Spleen (tissue), 11 donors: ENCODE results near the gene NKAIN2. TPM values are rescaled to one million over a fixed set of nuclear protein-coding genes. Genes with fewer than 3 reads are reported as not detected.

Experiments
- DNase-seq: peaks from one replicate; pipeline ENCODE4 v3.0.0-alpha.2; 2020
- H3K27ac ChIP-seq, 8 donors: fragments of 200-600 bp; sonication (generic) in 7 of 8; 1 replicate in 4 of 8; 2 replicates in 4 of 8; pipeline versions ENCODE4 v1.5.0 to v1.8.0; 2016 to 2021; ENCODE audit warnings: inconsistent platforms in 4 of 8, mild to moderate bottlenecking in 4 of 8, moderate library complexity in 1 of 8
- H3K27me3 ChIP-seq, 7 donors: fragments of 200-600 bp; sonication (generic) in 6 of 7; replicated peaks in 1 of 7; 1 replicate in 4 of 7; 2 replicates in 3 of 7; pipeline versions ENCODE4 v1.5.0 to v1.8.0; 2016 to 2021; ENCODE audit warnings: inconsistent platforms in 3 of 7, mild to moderate bottlenecking in 1 of 7
- H3K36me3 ChIP-seq, 6 donors: fragments of 200-600 bp; sonication (generic) in 5 of 6; 1 replicate in 4 of 6; 2 replicates in 2 of 6; pipeline versions ENCODE4 v1.5.0 to v1.8.0; 2016 to 2021; ENCODE audit warnings: inconsistent platforms in 2 of 6
- H3K4me1 ChIP-seq, 6 donors: fragments of 200-600 bp; sonication (generic) in 5 of 6; 1 replicate in 3 of 6; 2 replicates in 3 of 6; pipeline versions ENCODE4 v1.5.0 to v1.8.0; 2016 to 2021; ENCODE audit warnings: inconsistent platforms in 3 of 6
- H3K4me3 ChIP-seq, 8 donors: fragments of 200-600 bp; sonication (generic) in 7 of 8; 1 replicate in 4 of 8; 2 replicates in 4 of 8; pipeline versions ENCODE4 v1.5.0 to v1.8.0; 2016 to 2021; ENCODE audit warnings: inconsistent platforms in 4 of 8, mild to moderate bottlenecking in 4 of 8, moderate library complexity in 2 of 8
- H3K9me3 ChIP-seq, 8 donors: fragments of 200-600 bp; sonication (generic) in 7 of 8; 1 replicate in 4 of 8; 2 replicates in 4 of 8; pipeline versions ENCODE4 v1.5.0 to v1.8.0; 2016 to 2021; ENCODE audit warnings: inconsistent platforms in 4 of 8
- CTCF ChIP-seq, 11 experiments: fragments of 200-600 bp in 7 of 11; fragments of 450-650 bp in 4 of 11; sonication (generic) in 4 of 11; IDR thresholded peaks in 8 of 11; conservative IDR thresholded peaks in 3 of 11; 1 replicate in 7 of 11; 2 replicates in 4 of 11; pipeline versions ENCODE4 v1.4.0 to v1.8.0; 2016 to 2021; ENCODE audit warnings: antibody characterized with exemption in 11 of 11, inconsistent platforms in 4 of 11, mild to moderate bottlenecking in 1 of 11
- POLR2A ChIP-seq, 3 donors: fragments of 450-650 bp; IDR thresholded peaks; one replicate each; pipeline ENCODE4 v1.5.1; 2017; ENCODE audit warnings: antibody characterized with exemption in 3 of 3, mild to moderate bottlenecking in 1 of 3
- POLR2AphosphoS5 ChIP-seq, 3 donors: sonication (generic); formaldehyde crosslinking; IDR thresholded peaks; one replicate each; pipeline ENCODE4 v1.5.1; 2017; ENCODE audit warnings: antibody characterized with exemption in 3 of 3
- WGBS, 5 donors: extraction: QIAGEN DNeasy Blood & Tissue Kit in 3 of 5; methylation state at CpG; one replicate each; pipeline versions ENCODE4 v1.1.5 to v1.1.7; 2013 to 2018; 5-methylcytosine and 5-hydroxymethylcytosine counted together
- intact Hi-C: fragments of 100-400 bp; cut with DNase I; formaldehyde crosslinking; loops from one replicate; pipeline ENCODE4 v1.15.0; 2023; ENCODE audit warnings: low total_unique reads
- polyA plus RNA-seq, 3 donors: library from polyadenylated mRNA; stranded (reverse); fragments of 200-250 nt; gene quantifications; one replicate each; pipeline ENCODE4 v1.2.1, GENCODE V29; 2013
- total RNA-seq, 7 donors: library from RNA; depleted of rRNA in 3 of 7; stranded (reverse); fragments of >200 nt in 3 of 7; fragmentation: NEBNext Ultra II Directional in 4 of 7; extraction: Animal tissue kit (Norgen Biotek cat#: 25700) in 4 of 7; gene quantifications; one replicate each; pipeline versions ENCODE4 v1.1.0 to v1.2.1, GENCODE V29; 2016 to 2021
- donor health status: healthy with polysubstance abuse.
- donor health status: DM: no; HTN: no; CAD: no; lungs with moderate emphysema.
- donor health status: DM: no; HTN: no; CAD: no.
- donor health status: Bipolar disorder and iron deficiency.
- donor health status: healthy.
- donor health status: DM: no; HTN: no; CAD: no.
- donor health status: DM: yes; HTN: yes; CAD: no.

NKAIN2 gene
- total and polyA plus RNA-seq, 10 donors = 0.13 to 0.51 (median 0.18) TPM; not detected in 4

GRCh38 chr6:123869334-123869733 lies 65.7 kb downstream of the NKAIN2 start:
- WGBS, 5 donors = 71 to 96% (median 83%) methylated on average over 2 of the region's 2 CpGs
- Histone ChIP-seq H3K27me3 (no peaks in the 10 kb centered on the region), H3K4me1 (no peaks in the 10 kb centered on the region), H3K9me3 (no peaks in the 10 kb centered on the region), H3K27ac (no peak overlapping the region), H3K4me3 (no peak overlapping the region), H3K36me3 (no peaks in the 10 kb centered on the region)
- no peak for TF ChIP-seq POLR2AphosphoS5 (IDR thresholded peaks at IDR 0.05)
- TF ChIP-seq POLR2A (IDR thresholded peaks at IDR 0.05) = no peak
- TF ChIP-seq CTCF (IDR thresholded peaks at IDR 0.05 in 8 of 11, conservative IDR thresholded peaks at IDR 0.05 in 3 of 11) = no peak
- no peak for DNase-seq
- intact Hi-C loops = no loop called here

- Histone ChIP-seq H3K27ac (no peak overlapping the region), H3K4me3 (no peak overlapping the region), H3K9me3 (peaks cover 0 to 4% (median 0%) of the 10 kb centered on the region in 8 donors), H3K27me3 (no peaks in the 10 kb centered on the region), H3K36me3 (no peaks in the 10 kb centered on the region), H3K4me1 (no peaks in the 10 kb centered on the region)
- no peak for TF ChIP-seq CTCF (IDR thresholded peaks at IDR 0.05 in 8 of 11, conservative IDR thresholded peaks at IDR 0.05 in 3 of 11)
- TF ChIP-seq POLR2A (IDR thresholded peaks at IDR 0.05) = no peak
- TF ChIP-seq POLR2AphosphoS5 (IDR thresholded peaks at IDR 0.05) = no peak
- 17 to 51% (median 28%) methylated on average over 1 of the region's 1 CpG for WGBS, 5 donors
- DNase-seq = no peak
- intact Hi-C loops = no loop called here
Observed at GRCh38 chr6:123873974-123874373, 70.3 kb downstream of the NKAIN2 start.

GRCh38 chr6:123875784-123876183 lies 72.1 kb downstream of the NKAIN2 start:
- H3K4me3 ChIP-seq = no peak overlapping the region
- no peak overlapping the region for H3K27ac ChIP-seq
- no peaks in the 10 kb centered on the region for H3K36me3 ChIP-seq
- H3K9me3 ChIP-seq = peaks cover 0 to 4% (median 0%) of the 10 kb centered on the region in 8 donors
- H3K27me3 ChIP-seq = no peaks in the 10 kb centered on the region
- WGBS, 5 donors = 69 to 84% (median 73%) methylated on average over 1 of the region's 1 CpG
- TF ChIP-seq CTCF (IDR thresholded peaks at IDR 0.05 in 8 of 11, conservative IDR thresholded peaks at IDR 0.05 in 3 of 11) = no peak
- no peak for TF ChIP-seq POLR2A (IDR thresholded peaks at IDR 0.05)
- TF ChIP-seq POLR2AphosphoS5 (IDR thresholded peaks at IDR 0.05) = no peak
- intact Hi-C loops = no loop called here
- no peak for DNase-seq
- no peaks in the 10 kb centered on the region for H3K4me1 ChIP-seq

GRCh38 chr6:123879749-123880148 lies 76.1 kb downstream of the NKAIN2 start:
- no peak for DNase-seq
- no peaks in the 10 kb centered on the region for H3K27me3 ChIP-seq
- H3K4me3 ChIP-seq = no peak overlapping the region
- H3K4me1 ChIP-seq = no peaks in the 10 kb centered on the region
- no peak overlapping the region for H3K27ac ChIP-seq
- peaks cover 0 to 4% (median 0%) of the 10 kb centered on the region in 8 donors for H3K9me3 ChIP-seq
- no peaks in the 10 kb centered on the region for H3K36me3 ChIP-seq
- intact Hi-C loops = no loop called here
- TF ChIP-seq POLR2A (IDR thresholded peaks at IDR 0.05) (no peak), POLR2AphosphoS5 (IDR thresholded peaks at IDR 0.05) (no peak), CTCF (IDR thresholded peaks at IDR 0.05 in 8 of 11, conservative IDR thresholded peaks at IDR 0.05 in 3 of 11) (no peak)
- 61 to 77% (median 70%) methylated on average over 2 of the region's 2 CpGs for WGBS, 5 donors
